Measurements from ENCODE around the gene DAAM1.

The DAAM1 gene

DNA sequence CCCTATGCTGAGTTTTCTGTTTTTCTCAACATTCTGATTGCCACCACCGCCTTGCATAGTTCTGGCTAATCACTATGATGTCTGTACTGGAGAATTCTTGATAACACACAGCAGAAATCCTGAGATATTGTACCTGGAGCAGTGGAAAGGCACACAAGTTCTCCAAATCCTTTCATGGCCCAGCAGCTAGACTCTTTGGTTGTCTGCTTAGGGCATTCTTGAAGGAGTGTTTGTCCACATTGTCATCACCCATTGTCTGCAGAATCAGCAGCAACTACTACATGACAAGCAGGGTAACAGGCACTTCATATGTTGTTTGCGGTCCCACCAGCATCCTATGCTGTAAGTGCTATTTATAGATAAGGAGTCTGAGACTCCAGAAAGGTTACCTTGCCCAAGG lies 128.9 kb downstream of the DAAM1 start:
- FAIRE-seq = no peak

- FAIRE-seq = no peak
These were observed 129.5 kb downstream of the DAAM1 start for GRCh38 chr14:59317798-59318505.

DNA sequence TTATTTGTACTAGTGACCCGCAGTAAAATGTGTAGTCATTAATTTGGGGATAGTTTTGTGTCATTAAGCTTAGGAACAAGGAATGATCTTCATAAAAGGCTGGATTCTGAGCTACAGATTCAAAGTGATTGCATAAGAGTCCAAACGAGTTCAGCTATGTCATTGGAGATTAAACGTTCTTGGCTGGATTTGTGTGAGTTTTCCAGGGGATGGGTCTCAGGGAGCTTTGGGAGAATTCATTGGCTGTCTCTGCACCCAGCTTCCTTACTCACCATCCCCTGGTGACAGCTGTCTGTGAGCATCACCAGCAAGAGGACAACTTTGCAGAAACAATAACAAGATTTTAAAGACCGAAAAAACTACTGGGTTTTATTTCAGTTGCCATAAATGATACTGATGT lies 130.4 kb downstream of the DAAM1 start:
- no peak for FAIRE-seq

- FAIRE-seq = peak; percentile 62
These were observed 131.9 kb downstream of the DAAM1 start for GRCh38 chr14:59320361-59320760.

- peak; percentile 99 for FAIRE-seq
These were observed 132.5 kb downstream of the DAAM1 start for GRCh38 chr14:59320763-59321625.

DNA sequence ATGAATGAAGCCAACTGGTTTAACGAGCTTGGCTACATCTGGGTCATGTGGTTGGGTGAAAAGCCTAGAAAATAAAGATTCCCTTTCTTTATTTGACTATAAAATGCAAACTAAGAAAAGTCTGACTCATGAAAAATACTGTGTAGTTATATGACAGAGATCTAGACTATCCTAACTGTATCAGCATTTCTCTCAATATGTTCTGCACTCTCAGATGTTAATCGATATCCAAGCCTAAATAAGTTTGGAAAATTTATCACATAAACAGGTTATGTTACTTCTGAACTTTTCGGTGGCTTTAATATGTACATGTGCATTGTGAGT lies 133.1 kb downstream of the DAAM1 start:
- FAIRE-seq = no peak

- peak; percentile 95 for FAIRE-seq
These were observed 137.4 kb downstream of the DAAM1 start for GRCh38 chr14:59325906-59326305.

- FAIRE-seq = no peak
These were observed 140.0 kb downstream of the DAAM1 start for GRCh38 chr14:59328454-59328853.

DNA sequence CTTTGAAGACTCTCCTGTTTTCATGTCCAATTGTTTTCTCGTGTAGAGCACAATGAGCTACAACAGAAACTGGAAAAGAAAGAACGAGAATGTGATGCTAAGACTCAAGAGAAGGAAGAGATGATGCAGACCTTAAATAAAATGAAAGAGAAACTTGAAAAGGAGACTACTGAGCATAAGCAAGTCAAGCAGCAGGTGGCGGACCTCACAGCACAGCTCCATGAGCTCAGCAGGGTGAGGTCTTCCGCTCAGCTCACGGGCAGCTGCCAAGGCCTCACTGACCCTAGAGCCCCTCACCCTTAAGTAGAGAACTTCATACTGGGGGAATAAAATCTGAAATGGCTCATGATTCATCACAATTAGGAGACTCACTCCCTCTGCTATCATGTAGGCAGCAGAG lies 142.0 kb downstream of the DAAM1 start:
- FAIRE-seq = no peak

DNA sequence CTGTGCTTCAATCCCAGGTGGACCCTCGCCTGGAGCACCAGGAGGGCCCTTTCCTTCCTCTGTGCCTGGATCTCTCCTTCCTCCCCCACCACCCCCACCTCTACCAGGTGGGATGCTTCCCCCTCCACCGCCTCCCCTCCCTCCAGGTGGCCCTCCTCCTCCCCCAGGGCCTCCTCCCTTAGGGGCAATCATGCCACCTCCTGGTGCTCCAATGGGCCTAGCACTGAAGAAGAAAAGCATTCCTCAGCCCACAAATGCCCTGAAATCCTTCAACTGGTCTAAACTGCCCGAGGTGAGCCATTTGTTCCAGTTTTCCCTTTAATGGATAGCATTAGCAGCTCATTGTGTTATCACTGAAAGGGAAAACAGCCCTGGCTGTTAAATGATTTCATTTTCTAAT lies 142.8 kb downstream of the DAAM1 start:
- FAIRE-seq = no peak

DNA sequence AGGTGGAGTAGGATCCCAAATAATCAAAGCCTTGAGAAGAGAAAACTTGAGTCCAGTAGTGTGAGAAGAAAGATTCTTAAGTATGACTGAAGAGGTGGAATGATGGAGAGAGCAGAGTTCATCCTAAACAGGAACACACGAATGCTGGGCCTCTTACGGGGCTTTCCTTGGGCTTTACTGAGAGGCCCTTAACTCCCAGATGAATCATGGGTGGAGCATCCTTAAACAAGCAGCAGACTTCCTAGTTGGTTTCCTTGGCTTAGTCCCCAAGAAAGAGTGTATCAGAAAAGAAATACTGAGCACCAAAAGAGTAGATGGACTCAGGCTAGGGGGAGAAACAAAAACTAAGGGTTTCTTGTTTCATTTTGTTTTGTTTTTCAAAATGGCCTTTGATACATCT lies 144.3 kb downstream of the DAAM1 start:
- no peak for FAIRE-seq

DNA sequence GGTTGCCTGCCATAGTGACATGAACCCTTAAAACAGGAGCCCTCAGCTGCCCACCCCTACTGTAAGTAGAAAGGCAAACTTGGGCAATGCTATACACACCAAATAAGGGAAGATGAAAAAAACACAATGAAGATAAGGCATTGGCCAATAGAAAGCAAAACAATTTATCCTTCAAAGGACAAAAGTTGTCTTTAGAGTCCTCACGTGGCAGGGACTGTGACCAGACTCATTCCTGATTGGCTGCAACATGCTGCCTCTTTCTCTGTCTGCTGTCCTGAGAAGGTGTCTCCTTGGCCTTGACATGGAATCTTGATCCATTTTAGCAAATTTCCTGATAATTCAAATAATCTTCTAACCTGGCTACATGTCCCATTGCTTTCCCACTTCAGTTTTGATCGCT lies 144.8 kb downstream of the DAAM1 start:
- FAIRE-seq = no peak

DNA sequence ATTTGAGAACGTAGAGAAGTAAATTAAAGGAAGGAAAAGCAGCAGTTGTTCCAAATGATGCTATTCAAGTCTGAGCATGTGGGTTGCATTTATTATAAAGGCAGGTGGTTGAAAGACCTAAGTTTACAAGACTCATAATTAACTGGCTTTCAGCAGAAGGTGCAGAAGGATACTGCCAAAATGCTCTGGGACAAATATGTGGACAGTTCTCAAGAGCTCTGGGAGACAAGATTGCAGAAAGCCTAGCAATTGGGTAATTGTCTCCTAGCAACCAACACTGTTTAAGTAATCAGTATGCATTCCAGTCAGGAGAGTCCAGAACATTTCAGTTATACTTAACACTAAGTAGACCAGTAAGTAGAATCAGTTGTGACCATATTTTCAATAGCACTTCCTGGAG lies 145.2 kb downstream of the DAAM1 start:
- FAIRE-seq = peak; percentile 65

- FAIRE-seq = no peak
These were observed 145.8 kb downstream of the DAAM1 start for GRCh38 chr14:59334253-59334652.

DNA sequence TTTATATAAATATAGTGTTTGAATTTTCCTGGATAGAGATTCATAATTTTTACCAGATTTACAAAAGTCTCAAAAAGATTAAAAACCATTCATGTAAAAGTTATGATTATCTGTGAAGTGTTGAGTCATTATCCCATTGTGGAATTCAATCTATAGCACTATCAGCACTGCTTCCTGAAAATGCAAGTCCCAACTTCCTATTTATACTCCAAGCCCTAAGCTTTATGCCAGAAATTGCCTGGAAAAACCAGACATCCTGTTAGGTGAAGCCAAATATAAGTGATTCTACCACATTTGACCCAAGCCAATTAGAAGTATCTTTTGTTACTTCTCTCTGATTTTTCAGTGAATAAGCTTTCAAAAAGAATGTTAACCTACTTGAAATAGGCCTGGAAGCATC lies 147.6 kb downstream of the DAAM1 start:
- FAIRE-seq = no peak

- no peak for FAIRE-seq
These were observed 148.2 kb downstream of the DAAM1 start for GRCh38 chr14:59336706-59337105.

DNA sequence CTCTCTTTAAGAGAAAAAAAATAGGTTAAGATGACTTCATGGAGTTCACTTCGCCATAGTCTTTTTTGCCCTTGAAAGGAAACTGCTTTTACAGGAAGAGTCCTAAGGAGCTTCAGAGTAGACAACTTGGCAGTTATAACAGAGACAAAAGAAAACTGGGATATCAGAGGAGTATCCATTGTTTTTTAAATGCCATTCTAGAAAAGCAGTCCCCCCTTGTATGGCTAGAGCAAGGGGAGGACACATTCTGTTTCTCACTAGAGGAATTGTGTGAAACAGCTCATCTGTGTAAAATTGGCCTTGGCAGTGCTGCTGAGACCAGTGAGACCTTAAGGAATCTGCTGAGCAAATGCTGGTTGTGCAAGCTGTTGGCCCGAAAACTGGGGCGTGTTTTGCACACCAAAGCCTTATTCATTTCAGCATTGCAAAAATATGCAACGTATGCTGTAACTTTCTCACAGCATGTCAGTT lies 148.7 kb downstream of the DAAM1 start:
- no peak for FAIRE-seq

GRCh38 chr14:59338761-59339160 lies 150.3 kb downstream of the DAAM1 start:
- FAIRE-seq = no peak

DNA sequence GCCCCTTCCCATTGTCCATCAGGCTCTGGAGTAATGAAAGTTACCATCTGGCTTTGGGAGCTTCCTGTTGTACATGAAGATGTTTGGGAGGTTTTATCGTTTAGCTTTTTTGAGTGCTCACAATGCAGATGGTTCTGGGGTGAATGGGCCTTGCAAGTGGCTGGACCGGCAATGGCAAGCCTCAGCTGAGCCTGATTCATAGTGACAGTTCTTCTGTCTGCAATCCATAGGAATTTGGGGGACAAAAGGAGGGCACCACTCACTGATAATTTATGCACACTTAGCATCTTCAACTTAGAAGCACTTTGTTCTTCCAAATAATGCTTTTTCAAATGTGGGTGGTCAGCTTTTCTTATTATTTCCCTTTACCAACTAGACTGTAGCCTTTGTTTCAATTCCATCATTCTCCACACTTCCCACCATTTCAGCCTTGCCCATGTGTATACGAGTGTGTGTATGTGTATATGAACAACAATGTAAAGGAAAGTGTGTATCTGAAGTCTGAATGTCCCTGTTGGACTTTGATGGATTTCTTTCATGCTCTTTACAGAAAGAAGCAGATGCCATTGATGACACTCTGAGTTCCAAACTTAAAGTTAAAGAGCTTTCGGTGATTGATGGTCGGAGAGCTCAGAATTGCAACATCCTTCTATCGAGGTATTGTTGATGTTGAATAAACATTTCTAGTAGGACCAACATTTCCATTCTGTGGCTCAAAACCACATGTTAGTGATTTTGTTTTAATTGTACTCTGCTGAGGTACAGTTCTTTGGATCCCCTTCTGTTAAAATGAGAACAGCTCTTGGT lies 151.3 kb downstream of the DAAM1 start:
- no peak for FAIRE-seq

GRCh38 chr14:59341858-59342477 lies 153.5 kb downstream of the DAAM1 start:
- FAIRE-seq = no peak

- no peak for FAIRE-seq
These were observed 154.3 kb downstream of the DAAM1 start for GRCh38 chr14:59342516-59343484.

GRCh38 chr14:59343585-59343984 lies 155.1 kb downstream of the DAAM1 start:
- FAIRE-seq = peak; percentile 79

All from islet of Langerhans (tissue), 1 donor.